Endometrium (tissue), 2 donors: ENCODE results near the gene ATXN1.
"Not testable (repeated sequence)": the region's sequence is repeated elsewhere in the genome, so short reads cannot be mapped to it uniquely, and the experiment has no call there.

Experiments used
- FAIRE-seq: peaks from 2 replicates; lab custom pipeline; 2012; peaks lifted over from hg19 to GRCh38; lab: Jason Lieb, UNC
- donor health status: control.
- donor health status: control.

Gene ATXN1

DNA sequence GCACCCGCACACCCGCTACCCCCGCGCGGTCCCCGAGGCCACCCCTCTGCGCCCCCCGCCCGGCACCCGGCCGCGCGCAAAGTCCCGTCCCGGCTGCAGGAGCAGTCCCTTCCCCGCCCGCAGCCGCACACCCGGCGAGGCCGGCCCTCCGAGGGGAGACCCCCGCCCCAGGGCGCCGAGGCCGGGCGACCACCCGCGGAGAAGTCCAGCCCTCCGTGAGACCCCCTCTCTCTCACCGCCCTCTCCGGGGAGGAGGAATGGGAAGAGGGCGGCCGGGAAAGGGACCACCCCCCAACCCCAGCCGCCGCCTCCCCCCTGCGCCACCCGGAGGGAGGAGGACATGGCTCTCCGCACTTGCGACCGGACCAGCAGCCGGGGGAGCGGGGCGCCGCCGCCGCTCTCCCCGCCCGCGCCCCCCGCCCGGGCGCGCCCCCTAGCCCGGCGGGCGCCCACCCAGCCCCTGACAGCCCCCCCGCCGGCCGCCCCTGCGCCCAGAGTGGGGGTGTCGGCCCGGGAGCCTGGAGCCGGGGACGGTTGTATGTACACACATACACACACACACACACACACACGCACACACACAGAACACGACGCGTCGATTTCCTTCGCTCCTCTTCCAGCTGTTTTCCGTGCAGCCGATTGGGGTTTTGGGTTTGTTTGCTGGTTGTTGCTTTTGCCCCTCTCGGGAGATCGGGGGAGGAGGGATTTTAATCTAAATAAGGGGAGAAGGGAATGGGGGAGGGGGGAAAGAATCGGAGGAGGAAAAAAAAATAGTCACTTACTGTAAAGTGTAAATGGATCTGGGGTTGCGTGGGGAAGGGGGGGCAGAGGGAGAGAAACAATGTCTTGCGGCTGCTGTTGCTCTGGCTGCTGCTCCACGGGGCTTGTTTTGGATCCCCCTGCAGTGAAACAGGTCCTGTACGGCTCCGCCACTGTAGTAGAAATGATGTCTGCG lies at the start of gene ATXN1:
ATXN1 (minus strand) TSS at position 945 of the 955 bp plus-strand sequence.
- FAIRE-seq: no peak

DNA sequence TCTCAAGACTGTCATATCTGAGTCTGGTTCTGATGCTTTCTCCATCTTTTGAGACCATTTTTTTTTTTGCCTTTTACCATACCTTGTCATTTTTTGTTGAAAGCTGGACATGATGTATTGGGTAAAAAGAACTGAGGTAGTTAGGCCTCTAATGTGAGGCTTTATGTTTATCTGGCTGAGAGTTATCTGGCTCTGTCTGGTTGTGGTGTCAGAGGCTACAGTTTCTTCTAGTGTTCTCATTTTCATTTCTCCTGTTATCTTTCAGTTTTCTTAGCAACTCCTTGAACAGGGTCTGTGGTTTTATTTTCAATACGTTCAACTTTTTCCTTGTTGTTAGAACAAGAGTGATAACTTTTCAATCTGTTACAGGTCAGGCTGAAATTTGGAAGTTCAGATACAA lies 49.2 kb upstream of the ATXN1 start:
- no peak for FAIRE-seq

DNA sequence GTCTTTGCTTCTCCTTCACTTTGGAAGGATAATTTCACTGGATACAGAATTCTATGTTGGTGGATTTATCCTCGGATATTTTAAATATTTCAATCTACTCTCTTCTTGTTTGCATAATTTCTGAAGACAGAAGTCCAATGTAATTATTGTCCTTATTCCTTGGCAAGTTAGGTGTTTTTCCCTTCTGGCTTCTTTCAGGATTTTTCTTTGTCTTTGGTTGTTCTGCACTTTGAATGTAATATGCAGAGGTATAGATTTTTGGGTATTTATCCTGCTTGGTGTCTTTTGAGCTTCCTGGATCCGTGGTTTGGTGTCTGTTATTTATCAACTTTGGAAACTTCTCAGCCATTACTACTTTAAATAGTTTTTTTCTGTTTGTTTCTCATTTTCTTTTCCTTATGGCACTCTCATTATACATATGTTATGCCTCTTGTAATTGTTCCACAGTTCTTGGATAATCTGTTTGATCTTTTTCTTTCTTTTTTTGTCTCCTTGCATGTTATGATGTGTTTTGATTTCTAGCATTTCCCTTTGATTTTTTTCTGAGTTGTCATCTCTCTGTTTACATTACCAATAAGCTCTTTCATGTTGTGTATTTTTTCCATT lies 48.6 kb upstream of the ATXN1 start:
- FAIRE-seq: no peak

DNA sequence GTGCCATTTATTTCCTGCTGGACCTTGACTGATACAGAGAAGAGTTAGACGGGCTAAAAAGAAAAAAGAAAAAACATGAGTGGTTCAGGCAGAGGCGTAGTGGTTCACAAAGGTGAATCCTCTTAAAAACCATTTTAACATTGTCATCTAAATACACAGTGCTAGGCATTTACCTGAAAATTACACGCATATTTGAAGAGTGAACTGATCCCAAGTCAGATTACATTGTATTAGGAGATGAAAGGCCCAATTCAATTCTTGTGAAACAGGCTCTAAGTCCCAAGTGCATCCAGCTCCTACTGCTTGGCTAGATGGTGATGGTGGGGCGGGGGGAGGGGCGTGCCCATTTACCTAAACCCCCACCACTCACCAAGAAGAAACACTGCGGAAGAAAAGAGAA lies 46.7 kb upstream of the ATXN1 start:
- no peak for FAIRE-seq

DNA sequence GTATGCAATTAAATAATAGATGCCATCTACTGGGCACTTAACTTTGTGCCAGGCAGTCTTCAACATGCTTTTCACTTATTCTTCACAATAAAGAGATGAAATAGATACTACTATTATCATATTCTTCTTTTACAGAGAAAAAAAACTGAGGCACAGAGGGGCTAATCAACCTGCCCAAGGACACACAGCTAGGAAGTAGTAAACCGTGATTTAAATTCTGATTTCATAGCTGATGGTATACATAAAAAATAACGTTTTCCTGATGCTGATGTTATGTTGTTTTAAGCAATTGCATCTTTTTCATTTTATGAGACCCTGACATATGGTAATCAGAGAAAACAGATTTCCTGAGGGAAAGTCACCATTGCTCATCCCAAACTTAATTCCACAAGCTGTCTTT lies 45.1 kb upstream of the ATXN1 start:
- FAIRE-seq: no peak

DNA sequence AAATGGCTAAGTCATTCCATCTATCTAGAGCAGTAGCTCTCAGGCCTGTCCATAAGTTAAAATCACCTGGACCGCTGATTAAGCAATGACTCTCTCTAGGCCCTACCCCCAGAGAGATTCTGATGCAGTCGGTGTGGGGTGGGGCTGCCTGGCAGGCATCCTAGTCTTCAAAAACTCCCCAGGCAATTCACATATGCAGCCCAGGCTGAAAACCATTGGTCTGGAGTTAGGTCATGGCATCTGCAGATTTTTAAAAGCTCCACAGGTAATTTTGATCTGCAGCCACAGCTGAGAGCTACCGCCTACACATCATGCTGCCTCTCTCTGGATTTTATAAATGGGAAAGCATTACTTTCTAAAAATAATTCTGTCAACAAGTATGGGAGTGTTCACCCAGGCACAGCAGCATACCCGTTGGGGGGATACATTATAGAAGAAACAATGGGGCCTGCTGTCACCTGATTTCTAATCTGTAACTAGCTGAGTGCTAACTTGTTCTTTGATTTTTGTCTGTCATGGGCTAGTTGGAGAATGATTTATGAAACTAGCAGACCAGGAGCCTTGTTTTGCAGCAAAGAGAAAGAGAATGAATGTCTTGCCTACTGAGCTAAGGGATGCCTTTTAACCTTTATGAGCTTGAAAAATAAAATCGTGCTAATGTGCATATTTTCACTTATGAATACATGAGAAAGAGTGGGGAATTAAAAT lies 44.1 kb upstream of the ATXN1 start:
- no peak for FAIRE-seq

DNA sequence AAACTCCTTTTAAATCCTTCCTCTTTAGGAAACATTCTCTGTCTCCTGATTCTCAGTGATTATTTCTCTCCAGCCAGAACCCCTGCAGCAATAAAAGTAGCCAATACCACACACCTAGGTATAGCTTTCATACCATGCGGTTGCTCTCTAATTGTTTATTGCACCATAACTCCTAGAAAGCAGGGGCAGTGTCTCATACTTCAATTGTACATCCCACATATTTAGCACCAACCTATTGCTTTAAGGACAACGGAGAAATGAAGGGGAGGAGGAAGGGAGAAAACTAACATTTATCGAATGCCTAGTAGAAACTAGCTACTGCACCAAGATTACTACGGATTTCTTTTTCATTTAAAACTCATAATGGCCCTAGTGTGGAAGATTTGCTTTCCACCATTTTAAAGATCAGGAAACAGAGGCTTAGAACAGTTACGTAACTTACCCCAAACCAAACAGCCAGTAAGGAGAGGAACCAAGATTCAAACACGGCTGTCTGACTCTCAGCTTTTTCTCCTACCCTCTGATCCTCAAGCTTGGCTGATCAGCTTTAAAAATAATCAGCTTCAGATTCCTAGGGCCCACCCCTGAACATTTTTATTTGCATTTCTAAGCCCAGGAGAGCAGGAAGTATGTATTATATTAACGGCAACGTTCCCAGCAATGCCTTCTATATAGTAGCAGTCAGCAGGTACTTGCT lies 43.4 kb upstream of the ATXN1 start:
- no peak for FAIRE-seq

DNA sequence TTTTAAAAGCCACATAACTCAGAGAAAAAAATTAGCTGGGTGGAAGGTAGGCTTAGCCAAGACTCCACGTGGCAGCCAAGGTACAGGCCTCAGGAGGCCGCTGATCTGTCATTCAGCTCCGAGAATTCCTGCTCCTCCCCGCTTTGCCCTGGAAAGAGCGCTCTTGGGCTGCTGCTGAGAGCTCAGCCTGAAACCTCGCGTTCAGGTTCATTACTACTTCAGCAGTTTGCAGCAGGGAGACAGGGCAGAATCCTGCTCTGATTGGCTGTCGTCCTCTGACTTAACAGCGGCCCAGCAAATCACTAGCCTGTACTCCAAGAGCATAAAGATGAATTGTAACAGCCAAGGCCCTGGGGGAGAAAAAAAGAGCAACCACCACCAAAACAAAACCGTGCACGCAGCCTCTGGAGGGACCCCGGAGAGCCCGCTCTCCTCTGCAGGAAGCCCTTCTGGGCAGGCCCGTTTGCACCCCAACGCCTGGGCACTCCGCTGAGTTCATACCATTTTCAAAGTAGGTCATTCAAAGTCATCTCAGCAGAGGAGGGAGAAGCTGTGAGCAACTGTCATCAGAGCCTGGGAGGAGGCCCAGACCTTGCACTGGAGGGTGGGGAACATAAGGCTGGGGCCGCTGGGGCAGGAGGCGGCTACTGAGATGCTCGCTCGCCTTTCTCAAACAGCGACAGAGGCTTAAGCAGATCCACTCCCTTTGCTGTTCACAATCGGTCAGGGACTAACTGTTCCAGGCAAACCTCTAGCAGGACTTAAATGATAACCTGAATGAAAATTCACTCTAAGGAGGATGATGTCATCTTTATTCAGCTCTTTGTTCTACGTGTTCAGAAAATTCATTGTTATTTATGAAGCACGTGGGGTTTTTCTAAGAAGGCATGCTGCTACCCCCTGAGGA lies 42.3 kb upstream of the ATXN1 start:
- peak; percentile 33 for FAIRE-seq

DNA sequence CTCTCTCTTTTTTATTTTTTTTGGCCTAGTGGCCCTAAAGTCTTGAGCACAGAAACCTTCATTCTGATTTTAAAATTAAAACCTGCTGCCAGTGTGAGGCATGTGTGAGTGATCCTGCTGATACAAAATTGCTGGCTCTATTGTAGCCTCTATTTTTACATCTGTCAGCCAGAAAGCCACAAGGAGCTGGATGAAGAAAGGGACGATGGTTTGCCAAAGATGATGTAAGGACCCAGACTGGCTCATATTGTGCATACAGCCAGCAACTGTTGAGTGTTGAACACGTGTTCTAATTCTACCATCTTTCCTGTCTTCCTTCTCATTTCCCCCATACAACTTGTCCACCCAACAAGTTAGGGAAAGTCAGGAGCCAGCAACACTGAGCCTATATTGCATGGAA lies 40.8 kb upstream of the ATXN1 start:
- FAIRE-seq: no peak

DNA sequence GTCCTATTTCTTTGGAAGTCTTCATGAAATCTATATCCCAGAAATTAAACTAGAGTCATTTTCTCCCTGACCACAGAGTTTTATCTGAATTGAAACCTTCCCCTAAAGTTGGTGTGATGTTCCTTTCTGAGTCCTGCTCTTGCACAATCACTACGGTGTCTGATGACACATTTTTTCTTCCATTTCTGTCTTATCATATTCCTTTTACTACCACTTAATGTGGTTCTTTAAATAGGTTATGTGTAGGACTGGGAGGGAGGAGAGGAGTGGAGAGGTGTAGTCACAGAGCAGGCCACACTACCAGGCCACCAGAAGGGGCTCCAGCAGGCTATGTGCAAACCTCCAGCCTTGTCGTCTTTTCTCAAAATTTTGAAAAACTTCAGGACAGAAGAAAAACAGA lies 39.7 kb upstream of the ATXN1 start:
- FAIRE-seq: no peak

DNA sequence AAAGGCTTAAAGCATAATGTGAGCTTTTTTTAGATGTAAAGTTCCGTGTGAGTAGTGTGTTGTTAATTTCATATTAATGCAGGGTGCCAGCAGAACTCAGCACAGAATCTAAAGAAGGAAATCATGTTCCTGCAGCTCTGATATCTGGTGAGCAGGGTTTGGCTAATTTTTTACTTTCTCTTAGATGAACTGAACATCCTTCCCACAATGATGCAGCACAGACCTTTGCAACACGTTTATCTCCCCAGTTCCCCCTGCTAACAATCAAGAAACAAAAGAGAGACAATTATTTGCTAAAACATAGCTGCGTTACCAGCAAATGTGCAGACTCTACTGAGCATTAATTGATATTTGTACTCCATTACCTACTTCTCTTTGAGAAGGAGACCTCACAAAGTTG lies 39.1 kb upstream of the ATXN1 start:
- no peak for FAIRE-seq

DNA sequence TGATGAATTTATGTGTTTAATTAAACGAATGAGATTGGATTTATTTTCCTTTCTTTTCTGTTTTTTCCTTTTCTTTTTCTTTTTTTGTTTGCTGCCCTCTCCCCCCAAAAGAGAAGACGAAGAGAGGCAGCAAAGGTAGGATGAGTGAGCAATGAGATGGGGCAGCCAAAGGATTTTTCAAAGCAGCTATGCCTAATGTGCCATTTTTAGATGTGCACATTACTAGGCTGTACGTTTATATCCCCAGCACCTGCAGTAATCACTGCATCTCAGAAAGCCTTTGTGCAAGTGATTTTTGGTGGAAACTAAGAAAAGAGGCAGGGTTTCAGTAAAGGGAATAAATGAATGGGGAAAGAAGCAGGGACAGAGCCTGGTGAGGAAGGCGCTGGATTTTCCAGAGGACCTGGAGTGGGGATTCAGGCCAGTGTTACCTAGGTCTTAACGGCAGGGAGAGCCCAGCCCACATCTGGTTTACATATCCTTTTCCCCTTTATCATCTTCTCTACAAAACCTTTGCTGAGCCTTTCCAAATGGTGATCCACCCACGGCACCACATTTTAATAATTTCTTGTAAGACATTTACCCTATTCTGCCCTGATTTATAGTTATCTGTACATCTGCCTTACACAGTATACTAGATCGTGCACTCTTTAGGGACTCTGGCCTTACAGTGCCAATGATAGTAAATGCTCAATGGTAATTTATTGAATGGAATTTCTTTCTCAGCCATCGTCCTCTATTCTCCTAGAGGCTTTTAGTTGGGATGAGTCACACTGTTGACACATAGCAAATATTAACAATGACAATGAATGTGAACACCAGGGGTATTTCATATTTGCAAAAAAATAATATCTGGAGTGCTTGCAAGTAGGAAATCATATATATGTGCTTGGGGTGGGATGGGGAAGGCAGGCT lies 38.3 kb upstream of the ATXN1 start:
- no peak for FAIRE-seq

DNA sequence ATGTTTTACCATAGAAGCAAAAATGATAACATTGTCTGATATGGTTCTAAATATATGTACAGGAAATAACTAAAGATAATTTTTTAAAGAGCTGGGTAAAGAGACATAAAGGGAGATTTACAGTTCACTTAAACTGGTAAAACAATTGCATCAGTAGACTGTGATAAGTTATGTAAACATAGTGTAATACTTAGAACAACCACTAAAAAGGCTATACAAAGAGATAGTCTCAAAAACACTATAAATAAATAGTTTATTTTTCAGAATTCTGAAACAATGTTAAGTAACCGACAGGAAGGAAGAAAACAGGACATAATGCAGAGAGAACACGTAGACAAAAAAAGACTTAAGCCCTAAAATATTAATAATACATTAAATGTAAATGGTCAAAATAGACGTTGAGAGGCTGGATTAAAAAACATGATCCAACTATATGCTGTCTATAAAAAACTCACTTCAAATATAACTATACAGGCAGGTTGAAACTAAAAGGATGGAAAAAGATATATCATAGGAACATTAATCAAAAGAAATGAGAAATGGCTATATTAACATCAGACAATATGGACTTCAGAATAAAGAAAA lies 32.7 kb upstream of the ATXN1 start:
- FAIRE-seq: no peak

DNA sequence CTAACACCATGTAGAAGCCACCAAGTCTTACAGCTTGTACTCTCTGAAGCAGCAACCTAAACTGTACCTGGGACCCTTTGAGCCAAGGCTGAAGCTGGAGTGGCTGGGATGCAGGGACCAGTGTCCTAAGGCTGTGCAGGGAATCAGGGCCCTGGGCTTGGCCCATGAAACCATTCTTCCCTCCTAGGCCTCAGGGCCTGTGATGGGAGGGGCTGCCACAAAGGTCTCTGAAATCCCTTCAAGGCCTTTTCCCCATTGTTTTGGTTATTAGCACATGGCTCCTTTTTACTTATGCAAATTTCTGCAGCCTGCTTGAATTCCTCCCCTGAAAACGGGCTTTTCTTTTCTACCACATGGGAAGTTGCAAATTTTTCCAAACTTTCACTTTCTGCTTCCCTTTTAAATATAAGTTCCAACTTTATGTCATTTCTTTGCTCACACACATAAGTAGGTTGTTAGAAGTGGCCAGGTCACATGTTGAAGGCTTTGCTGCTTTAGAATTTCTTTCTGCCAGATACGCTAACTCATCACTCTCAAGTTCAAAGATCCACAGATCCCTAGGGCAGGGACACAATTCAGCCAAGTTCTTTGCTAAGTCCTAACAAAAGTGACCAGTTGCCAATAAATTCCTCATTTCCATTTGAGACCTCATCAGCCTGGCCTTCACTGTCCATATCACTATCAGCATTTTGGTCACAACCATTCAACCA lies 28.2 kb upstream of the ATXN1 start:
- no peak for FAIRE-seq

DNA sequence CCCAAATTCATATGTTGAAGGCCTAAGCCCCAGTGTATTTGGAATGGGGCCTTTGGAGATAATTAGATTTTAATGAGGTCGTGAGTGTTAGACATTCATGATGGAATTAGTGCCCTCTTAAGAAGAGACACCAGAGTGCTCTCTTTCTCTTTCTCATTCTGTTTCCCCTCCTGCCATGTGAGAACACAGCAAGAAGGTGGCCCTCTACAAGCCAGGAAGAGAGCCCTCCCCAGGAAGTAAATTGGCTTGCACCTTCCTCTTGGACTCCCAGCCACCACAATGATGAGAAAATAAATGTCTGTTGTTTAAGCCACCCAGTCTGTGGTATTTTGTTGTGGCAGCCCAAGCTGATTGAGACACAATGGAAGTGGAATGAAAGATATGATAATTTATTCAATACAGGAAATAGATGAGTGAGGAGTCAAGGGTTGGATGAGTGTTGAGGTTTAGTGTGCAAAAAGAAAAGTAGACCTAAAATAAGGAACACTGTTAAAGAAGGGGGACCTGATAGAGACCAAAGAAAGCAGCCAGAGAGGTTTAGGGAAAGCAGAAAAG lies 25.9 kb upstream of the ATXN1 start:
- no peak for FAIRE-seq

DNA sequence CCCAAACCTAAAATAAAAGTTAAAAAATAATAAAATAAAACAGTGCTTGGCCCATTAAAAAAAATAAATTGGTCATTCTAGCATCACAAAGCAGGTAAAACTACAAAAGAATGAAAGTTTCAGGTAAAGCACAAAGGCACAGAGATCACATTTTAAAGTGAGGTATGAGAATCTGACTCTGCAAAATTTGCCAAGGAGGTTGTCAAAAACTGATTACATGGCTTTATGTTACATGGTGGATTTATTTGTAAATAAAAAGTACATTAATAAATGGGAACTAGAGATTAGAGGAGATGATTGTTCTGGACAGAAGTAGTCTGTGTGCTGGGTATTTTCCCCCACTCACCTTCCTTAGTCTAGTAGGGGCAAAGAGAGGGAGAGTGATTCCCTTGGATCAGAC lies 24.2 kb upstream of the ATXN1 start:
- FAIRE-seq: no peak

DNA sequence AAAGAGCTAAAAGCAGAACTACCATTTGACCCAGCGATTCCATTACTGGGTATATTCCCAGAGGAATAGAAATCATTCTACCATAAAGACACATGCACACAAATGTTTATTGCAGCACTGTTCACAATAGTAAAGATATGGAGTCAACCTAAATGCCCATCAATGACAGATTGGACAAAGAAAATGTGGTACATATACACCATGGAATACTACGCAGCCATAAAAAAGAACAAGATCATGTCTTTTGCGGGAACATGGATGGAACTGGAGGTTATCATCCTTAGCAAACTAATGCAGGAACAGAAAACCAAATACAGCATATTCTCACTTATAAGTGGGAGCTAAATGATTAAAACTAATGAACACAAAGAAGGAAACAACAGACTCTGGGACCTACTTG lies 23.7 kb upstream of the ATXN1 start:
- FAIRE-seq: not testable (repeated sequence)

DNA sequence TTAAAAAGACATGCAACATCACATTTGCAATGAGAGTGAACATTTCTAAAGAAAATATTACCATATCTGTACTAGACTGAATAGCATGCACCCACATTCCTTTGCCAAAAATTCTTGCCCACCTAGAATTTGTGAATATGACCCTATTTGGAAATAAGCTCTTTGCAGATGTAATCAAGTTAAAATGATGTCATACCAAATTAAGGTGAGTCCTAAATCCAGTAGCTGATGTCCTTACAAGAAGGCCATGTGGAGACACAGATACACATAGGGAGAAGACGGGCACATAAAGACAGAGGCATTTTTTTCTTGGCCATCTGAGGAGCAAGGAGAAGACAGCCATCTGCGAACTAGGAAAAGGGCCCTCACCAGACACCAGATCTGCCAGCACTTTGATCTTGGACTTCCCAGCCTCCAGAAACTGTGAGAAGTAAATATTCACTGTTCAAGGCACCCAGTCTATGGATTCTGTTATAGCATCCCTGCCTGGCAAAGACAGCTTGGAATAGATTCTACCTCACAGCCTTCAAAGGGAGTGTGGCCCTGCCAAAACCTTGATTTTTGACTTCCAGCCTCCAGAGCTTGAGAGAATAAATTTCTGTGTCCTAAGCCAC lies 22.8 kb upstream of the ATXN1 start:
- FAIRE-seq: no peak
